Uterus (tissue), 4 donors: Measurements from ENCODE around the gene PODNL1. TPM values are rescaled to one million over a fixed set of nuclear protein-coding genes. Genes with fewer than 3 reads are reported as not detected.

ENCODE experiments used
- DNase-seq, 2 donors: peaks; one replicate each; pipeline ENCODE4 v3.0.0-alpha.2; 2019 to 2020
- H3K27ac ChIP-seq, 2 donors: fragments of 200-600 bp; sonication (generic); 1 replicate in 1 of 2; 2 replicates in 1 of 2; pipeline ENCODE4 v1.5.1; 2016 to 2018
- H3K27me3 ChIP-seq, 2 donors: fragments of 200-600 bp; sonication (generic); one replicate each; pipeline ENCODE4 v1.5.1; 2018 to 2019; ENCODE audit warnings: control low read depth in 1 of 2
- H3K36me3 ChIP-seq, 2 donors: fragments of 200-600 bp; sonication (generic); one replicate each; pipeline ENCODE4 v1.5.1; 2019; ENCODE audit warnings: control low read depth in 1 of 2
- H3K4me1 ChIP-seq, 2 donors: fragments of 200-600 bp; sonication (generic); one replicate each; pipeline ENCODE4 v1.5.1; 2018 to 2019; ENCODE audit warnings: control low read depth in 1 of 2
- H3K4me3 ChIP-seq, 2 donors: fragments of 200-600 bp; sonication (generic); 1 replicate in 1 of 2; 2 replicates in 1 of 2; pipeline ENCODE4 v1.5.1; 2018 to 2019; ENCODE audit warnings: mild to moderate bottlenecking in 1 of 2
- H3K9me3 ChIP-seq, 2 donors: fragments of 200-600 bp; sonication (generic); one replicate each; pipeline ENCODE4 v1.5.1; 2019; ENCODE audit warnings: control low read depth in 1 of 2
- POLR2A ChIP-seq, 2 donors: fragments of 450-650 bp; IDR thresholded peaks; one replicate each; pipeline ENCODE4 v1.6.1; 2016; ENCODE audit warnings: antibody characterized with exemption in 2 of 2, mild to moderate bottlenecking in 1 of 2, moderate library complexity in 1 of 2
- intact Hi-C: fragments of 100-400 bp; cut with DNase I; formaldehyde crosslinking; loops from one replicate; pipeline ENCODE4 v1.15.1; 2023; ENCODE audit warnings: low total_unique reads
- total RNA-seq, 4 donors: library from RNA; depleted of rRNA in 3 of 4; stranded (reverse); fragments of >200 nt in 3 of 4; gene quantifications; one replicate each; pipeline versions ENCODE4 v1.1.0 to v1.2.4, GENCODE V29; 2014 to 2023
- TF ChIP-seq, protein P1 (sequence below), 4 experiments: fragments of 200-600 bp in 2 of 4; fragments of 450-650 bp in 2 of 4; sonication (generic) in 2 of 4; IDR thresholded peaks; one replicate each; pipeline ENCODE4 v1.5.1; 2016 to 2019; ENCODE audit warnings: antibody characterized with exemption in 4 of 4, mild to moderate bottlenecking in 2 of 4, moderate library complexity in 1 of 4
- donor health status: DM: yes; HTN: yes; CAD: no.

Gene PODNL1
- total RNA-seq, 4 donors from 2014 or later: 0.55 to 0.98 TPM; not detected in 2

- intact Hi-C loops: no loop called here
- no peak overlapping the region for H3K27ac ChIP-seq
- no peak overlapping the region for H3K4me3 ChIP-seq
- no peak for DNase-seq
- TF ChIP-seq, protein P1, sequence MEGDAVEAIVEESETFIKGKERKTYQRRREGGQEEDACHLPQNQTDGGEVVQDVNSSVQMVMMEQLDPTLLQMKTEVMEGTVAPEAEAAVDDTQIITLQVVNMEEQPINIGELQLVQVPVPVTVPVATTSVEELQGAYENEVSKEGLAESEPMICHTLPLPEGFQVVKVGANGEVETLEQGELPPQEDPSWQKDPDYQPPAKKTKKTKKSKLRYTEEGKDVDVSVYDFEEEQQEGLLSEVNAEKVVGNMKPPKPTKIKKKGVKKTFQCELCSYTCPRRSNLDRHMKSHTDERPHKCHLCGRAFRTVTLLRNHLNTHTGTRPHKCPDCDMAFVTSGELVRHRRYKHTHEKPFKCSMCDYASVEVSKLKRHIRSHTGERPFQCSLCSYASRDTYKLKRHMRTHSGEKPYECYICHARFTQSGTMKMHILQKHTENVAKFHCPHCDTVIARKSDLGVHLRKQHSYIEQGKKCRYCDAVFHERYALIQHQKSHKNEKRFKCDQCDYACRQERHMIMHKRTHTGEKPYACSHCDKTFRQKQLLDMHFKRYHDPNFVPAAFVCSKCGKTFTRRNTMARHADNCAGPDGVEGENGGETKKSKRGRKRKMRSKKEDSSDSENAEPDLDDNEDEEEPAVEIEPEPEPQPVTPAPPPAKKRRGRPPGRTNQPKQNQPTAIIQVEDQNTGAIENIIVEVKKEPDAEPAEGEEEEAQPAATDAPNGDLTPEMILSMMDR (IDR thresholded peaks at IDR 0.05): no peak
- TF ChIP-seq POLR2A (IDR thresholded peaks at IDR 0.05): no peak
- no peaks in the 10 kb centered on the region for H3K4me1 ChIP-seq
- H3K27me3 ChIP-seq: no peaks in the 10 kb centered on the region
- H3K36me3 ChIP-seq: no peaks in the 10 kb centered on the region
- no peaks in the 10 kb centered on the region for H3K9me3 ChIP-seq
Observed at GRCh38 chr19:13887517-13887916, 50.7 kb downstream of the PODNL1 start.

- no peak for TF ChIP-seq POLR2A (IDR thresholded peaks at IDR 0.05)
- TF ChIP-seq, protein P1 (IDR thresholded peaks at IDR 0.05): no peak
- no peak for DNase-seq
- H3K27ac ChIP-seq: no peak overlapping the region
- H3K4me1 ChIP-seq: no peaks in the 10 kb centered on the region
- no peaks in the 10 kb centered on the region for H3K27me3 ChIP-seq
- no peak overlapping the region for H3K4me3 ChIP-seq
- H3K9me3 ChIP-seq: no peaks in the 10 kb centered on the region
- intact Hi-C loops: no loop called here
- no peaks in the 10 kb centered on the region for H3K36me3 ChIP-seq
Observed at GRCh38 chr19:13887018-13887436, 51.2 kb downstream of the PODNL1 start.

GRCh38 chr19:13885826-13886365 is 52.3 kb downstream of the PODNL1 start:
- H3K36me3 ChIP-seq: no peaks in the 10 kb centered on the region
- TF ChIP-seq POLR2A (IDR thresholded peaks at IDR 0.05): no peak
- TF ChIP-seq, protein P1 (IDR thresholded peaks at IDR 0.05): no peak
- H3K27me3 ChIP-seq: no peaks in the 10 kb centered on the region
- no peak for DNase-seq
- no peaks in the 10 kb centered on the region for H3K9me3 ChIP-seq
- intact Hi-C loops: loop anchor here (2.0 kb wide), 1 partner anchor 187 kb away; the partner anchor contains the start of gene MISP3
- H3K27ac ChIP-seq: no peak overlapping the region
- H3K4me3 ChIP-seq: no peak overlapping the region
- no peaks in the 10 kb centered on the region for H3K4me1 ChIP-seq

DNA sequence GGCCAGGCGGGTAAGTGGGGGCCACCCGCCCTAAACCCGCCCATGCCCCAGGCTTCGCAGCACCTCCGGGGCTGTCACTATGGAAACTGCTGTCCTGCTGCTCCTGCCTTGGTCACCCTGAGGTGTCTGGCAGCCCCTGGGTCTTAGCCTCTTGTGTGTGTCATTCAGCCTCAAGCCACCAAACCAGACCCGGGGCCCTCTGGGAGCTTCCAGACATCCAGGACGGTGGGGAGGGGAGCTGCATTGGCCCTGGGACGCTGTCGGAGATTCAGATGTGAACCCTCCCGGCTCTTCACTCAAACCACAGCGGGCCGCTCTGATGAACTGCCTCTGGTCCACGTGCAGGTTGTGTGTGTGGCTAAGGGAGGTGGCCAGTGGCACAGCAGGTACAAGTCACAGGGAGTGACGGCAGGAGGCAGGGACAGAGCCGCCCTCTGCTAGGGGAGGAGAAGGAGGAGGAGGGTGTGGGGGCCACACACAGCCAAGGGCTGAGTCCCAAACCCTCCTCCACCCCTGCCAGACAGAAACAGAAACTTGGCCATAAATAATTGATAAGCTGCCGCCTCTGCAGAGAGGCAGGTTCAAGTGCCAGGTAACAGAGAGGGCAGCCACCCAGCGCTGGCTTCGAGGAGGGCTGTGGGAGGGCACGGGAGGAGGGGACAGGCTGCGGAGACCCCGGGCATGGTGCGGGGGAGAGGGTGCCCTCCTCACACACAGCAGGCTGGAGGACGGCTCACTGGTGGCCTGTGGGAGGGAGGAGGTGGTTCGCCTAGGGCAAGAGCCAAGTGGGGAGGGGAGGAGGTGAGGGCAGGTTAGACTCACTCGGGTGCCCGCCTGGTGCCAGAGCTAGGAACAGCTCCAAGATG is 53.3 kb downstream of the PODNL1 start:
- Histone ChIP-seq H3K27me3 (no peaks in the 10 kb centered on the region), H3K27ac (no peak overlapping the region), H3K4me1 (no peaks in the 10 kb centered on the region), H3K9me3 (no peaks in the 10 kb centered on the region), H3K4me3 (no peak overlapping the region), H3K36me3 (no peaks in the 10 kb centered on the region)
- DNase-seq: no peak
- intact Hi-C loops: loop anchor here (2.0 kb wide), 1 partner anchor 188 kb away; the partner anchor contains the start of gene MISP3
- no peak for TF ChIP-seq POLR2A (IDR thresholded peaks at IDR 0.05)
- TF ChIP-seq, protein P1 (IDR thresholded peaks at IDR 0.05): no peak

DNA sequence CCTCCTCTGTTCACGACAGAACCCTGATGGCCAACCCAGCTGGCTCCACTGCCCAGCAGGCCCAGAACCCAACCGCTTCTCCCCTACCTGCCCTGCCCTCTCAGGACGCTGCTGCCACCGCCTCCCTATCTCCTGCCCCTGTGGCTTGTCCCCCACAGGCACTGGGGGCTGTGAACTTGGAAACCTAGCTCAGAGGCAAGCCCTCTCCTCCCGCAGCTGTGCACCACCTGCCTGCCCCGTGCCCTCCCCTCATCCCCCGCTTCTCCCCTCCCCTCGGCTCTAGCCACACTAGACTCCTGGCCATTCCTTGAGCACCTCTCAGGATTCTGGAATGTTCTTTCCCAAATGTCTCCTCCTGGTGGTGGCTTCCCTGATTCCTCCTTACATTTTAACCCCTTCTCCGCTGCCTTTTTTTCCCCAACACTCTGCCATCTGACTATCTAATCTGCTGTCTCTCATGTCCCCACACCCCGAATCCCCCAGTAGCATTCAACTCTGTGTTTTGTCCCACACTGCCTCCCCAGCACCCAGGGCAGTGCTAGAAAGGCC is 54.6 kb downstream of the PODNL1 start:
- DNase-seq: no peak
- no peak overlapping the region for H3K4me3 ChIP-seq
- no peak for TF ChIP-seq POLR2A (IDR thresholded peaks at IDR 0.05)
- TF ChIP-seq, protein P1 (IDR thresholded peaks at IDR 0.05): no peak
- H3K9me3 ChIP-seq: no peaks in the 10 kb centered on the region
- no peaks in the 10 kb centered on the region for H3K27me3 ChIP-seq
- H3K4me1 ChIP-seq: no peaks in the 10 kb centered on the region
- H3K36me3 ChIP-seq: no peaks in the 10 kb centered on the region
- intact Hi-C loops: loop anchor here (2.0 kb wide), 1 partner anchor 189 kb away; the partner anchor contains the start of gene MISP3
- H3K27ac ChIP-seq: no peak overlapping the region
